ENCODE results near the gene SH3TC1.

Gene SH3TC1

DNA sequence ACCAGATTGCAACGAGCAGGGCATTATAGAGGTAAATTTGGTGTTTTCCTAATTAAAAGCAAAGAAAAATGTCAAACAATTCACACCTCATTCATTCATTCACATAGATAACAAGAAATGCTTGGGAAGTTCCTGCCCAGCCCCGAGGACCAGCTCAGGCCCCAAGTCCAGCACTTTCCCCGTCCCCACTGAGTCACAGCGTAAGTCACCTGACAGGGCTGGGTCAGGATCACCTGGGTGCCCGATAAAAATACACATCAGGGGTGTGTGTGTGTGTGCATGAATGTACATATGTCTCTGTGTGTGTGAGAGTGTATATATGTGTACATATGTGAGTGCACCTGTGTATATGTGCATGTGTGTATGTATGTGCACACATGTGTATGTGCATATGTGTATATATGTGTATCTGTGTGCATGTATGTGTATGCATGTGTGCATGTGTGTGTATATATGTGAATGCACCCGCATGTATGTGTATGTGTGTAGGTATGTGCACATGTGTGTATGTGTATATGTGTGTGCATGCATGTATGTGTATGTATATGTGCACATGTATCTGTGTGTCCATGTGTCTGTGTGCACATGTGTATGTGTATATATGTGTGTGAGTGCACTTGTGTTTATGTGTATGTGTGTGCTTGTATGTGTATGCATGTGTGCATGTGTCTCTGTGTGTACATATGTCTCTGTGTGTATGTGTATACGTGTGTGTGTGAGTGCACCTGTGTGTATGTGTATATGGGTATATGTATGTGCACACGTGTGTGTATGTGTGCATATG is 18.6 kb upstream of the SH3TC1 start:
- TF ChIP-seq, protein P1, sequence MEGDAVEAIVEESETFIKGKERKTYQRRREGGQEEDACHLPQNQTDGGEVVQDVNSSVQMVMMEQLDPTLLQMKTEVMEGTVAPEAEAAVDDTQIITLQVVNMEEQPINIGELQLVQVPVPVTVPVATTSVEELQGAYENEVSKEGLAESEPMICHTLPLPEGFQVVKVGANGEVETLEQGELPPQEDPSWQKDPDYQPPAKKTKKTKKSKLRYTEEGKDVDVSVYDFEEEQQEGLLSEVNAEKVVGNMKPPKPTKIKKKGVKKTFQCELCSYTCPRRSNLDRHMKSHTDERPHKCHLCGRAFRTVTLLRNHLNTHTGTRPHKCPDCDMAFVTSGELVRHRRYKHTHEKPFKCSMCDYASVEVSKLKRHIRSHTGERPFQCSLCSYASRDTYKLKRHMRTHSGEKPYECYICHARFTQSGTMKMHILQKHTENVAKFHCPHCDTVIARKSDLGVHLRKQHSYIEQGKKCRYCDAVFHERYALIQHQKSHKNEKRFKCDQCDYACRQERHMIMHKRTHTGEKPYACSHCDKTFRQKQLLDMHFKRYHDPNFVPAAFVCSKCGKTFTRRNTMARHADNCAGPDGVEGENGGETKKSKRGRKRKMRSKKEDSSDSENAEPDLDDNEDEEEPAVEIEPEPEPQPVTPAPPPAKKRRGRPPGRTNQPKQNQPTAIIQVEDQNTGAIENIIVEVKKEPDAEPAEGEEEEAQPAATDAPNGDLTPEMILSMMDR (IDR thresholded peaks at IDR 0.05; ENCODE audit: insufficient read depth, low read length, missing control alignments) = no peak
- ChIA-PET POLR2A (no interaction called here), CTCF (interaction anchor here (1.1 to 1.6 kb wide), 4 partner anchors 11 to 230 kb away, joined by 3 to 8 read pairs (median 4); partner anchors contain the start of gene SH3TC1)
- DNase-seq (ENCODE audit: low read depth, low spot score) = no peak
- no peak overlapping the region for H3K4me3 ChIP-seq (ENCODE audit: low read depth, low read length)

DNA sequence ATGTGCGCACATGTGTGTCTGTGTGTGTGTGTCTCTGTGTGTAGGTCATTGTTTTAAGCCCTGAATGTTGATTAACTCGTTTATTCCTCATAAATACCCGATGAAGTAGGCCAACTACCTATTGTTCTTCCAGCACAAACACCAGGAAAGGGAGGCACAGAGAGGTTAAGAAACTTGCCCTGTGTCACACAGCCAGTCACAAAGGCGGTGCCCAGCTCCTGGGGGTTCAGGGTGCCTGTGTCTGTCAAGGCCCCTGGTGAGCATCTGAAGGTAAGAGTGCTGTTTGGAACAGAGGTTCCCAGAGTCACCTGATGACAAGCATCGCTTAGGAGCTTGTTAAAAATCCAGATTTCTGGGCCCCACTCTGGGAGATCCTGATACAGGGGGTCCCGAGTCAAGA is 18.0 kb upstream of the SH3TC1 start:
- TF ChIP-seq, protein P1 (IDR thresholded peaks at IDR 0.05; ENCODE audit: insufficient read depth, low read length, missing control alignments) = no peak
- no peak for DNase-seq (ENCODE audit: low read depth, low spot score)
- POLR2A ChIA-PET = no interaction called here
- no peak overlapping the region for H3K4me3 ChIP-seq (ENCODE audit: low read depth, low read length)
- CTCF ChIA-PET = interaction anchor here (1.4 kb wide), 1 partner anchor 18 kb away, joined by 4 read pairs; the partner anchor contains the start of gene SH3TC1

DNA sequence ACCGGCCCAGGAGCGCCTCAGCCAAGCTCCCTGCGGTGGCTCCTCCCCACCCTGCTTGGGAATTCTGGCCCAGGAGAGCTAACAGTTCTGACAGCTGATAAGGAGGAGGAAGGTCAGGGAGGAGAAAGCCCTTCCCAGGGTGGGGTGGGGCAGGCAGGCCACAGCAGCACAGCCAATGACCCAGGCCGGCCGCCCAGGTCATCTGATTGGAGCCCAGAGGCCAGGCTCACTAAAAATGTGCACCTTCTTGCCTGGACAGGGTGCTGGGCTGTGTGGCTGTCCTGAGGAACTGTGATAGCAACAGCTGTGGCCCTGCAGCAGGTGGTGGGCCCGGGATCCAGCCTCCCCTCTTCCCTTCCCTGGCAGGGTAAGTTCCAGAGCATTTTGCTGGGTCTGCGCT is 17.2 kb upstream of the SH3TC1 start:
- ChIA-PET CTCF (no interaction called here), POLR2A (no interaction called here)
- H3K4me3 ChIP-seq (ENCODE audit: low read depth, low read length) = no peak overlapping the region
- no peak for DNase-seq (ENCODE audit: low read depth, low spot score)
- TF ChIP-seq, protein P1 (IDR thresholded peaks at IDR 0.05; ENCODE audit: insufficient read depth, low read length, missing control alignments) = no peak

DNA sequence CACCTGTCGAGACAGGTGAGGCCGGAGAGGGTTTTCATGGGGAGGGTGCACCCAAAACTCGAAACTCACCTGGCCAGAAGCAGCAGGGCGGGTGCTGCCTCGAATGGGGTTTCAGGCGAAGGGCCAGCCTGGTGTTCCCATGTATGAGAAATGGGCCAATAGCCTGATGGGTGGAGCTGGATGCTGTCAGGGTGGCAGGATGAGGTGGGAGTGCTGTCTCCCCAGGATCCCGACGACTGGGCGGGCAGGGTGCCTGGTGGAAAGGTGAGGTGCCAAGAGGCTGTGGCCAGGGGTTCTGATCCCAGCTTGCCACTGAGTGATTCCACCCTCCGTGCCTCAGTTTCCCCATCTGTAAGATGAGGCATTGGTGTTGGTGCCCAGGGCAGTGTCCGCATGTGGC is 16.8 kb upstream of the SH3TC1 start:
- ChIA-PET POLR2A (no interaction called here), CTCF (no interaction called here)
- H3K4me3 ChIP-seq (ENCODE audit: low read depth, low read length) = no peak overlapping the region
- TF ChIP-seq, protein P1 (IDR thresholded peaks at IDR 0.05; ENCODE audit: insufficient read depth, low read length, missing control alignments) = no peak
- DNase-seq (ENCODE audit: low read depth, low spot score) = no peak

DNA sequence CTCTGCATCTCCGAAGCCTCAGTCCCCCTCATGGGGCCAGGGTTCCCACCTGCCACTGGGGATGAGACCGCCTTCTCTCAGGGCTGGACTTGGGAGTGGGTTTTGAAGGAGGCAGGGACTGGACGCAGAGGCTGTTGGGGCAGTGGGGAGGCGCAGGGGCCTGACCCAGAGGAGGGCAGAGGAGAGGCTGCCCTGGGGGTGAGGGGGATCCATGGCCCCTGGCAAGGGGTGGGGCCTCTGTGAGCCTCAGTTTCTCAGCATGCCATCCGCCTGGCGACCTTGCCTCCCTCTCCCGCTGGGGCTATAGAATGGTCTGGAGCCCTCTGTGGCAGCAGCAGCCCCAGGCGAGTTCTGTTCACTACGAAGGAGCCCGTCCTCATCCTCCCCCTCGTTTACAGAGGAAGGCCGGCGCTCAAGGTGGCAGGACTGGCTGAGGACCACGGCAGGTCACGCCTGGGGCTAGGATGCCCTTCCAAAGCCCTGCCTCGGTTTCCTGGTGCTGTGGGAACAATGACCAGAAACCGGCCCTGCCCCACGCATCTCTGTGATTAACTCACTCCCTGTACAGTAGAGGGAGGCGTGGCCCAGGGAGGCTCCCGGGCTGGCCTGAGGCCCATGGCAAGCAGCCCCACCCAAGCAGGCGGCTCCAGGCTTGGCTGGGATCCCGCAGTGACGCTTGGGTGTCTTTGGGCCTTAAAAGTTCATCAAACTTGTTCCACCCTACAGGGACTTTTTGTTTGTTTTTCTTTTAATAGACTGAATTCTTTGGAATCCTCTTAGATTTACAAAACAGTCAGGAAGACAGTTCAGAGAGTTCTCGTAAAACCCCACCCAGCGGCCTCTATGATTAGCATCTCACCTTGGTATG is 16.0 kb upstream of the SH3TC1 start:
- TF ChIP-seq, protein P1 (IDR thresholded peaks at IDR 0.05; ENCODE audit: insufficient read depth, low read length, missing control alignments) = no peak
- no peak for DNase-seq (ENCODE audit: low read depth, low spot score)
- no peak overlapping the region for H3K4me3 ChIP-seq (ENCODE audit: low read depth, low read length)
- POLR2A ChIA-PET = no interaction called here
- CTCF ChIA-PET = no interaction called here

DNA sequence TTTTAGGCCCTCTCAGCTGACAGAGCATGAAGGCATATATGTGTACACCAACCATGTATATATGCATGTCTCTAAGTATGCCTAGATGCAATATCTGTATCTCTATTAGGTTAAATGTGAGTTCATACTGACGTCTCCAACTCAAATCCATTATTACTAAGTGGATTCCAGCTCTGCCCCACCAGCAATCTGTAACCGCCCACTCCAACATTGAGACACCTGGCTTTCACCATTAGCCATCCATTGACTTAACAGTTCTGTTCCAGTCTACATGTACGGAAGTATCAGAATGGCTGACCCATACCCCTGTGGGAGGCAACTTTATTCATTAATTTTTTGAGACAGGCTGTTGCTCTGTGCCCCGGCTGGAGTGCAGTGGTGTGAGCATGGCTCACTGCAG is 15.0 kb upstream of the SH3TC1 start:
- H3K4me3 ChIP-seq (ENCODE audit: low read depth, low read length) = no peak overlapping the region
- POLR2A ChIA-PET = no interaction called here
- TF ChIP-seq, protein P1 (IDR thresholded peaks at IDR 0.05; ENCODE audit: insufficient read depth, low read length, missing control alignments) = no peak
- DNase-seq (ENCODE audit: low read depth, low spot score) = no peak
- CTCF ChIA-PET = no interaction called here
